PC-9 (cell line): ENCODE measurements around the gene ACE2. TPM values are rescaled to one million over a fixed set of nuclear protein-coding genes. Genes with fewer than 3 reads are reported as not detected.

Source experiments
- BruUV-seq: library from RNA; stranded (reverse); fragments of 400-500 nt; replicated peaks from 2 replicates; lab custom pipeline; 2021; lab: Mats Ljungman, UMichigan
- CTCF ChIA-PET: fragments of 300-600 bp; sonication (Branson Sonifier 250); formaldehyde crosslinking; loops from one replicate; lab custom pipeline; 2022; ENCODE audit warnings: antibody characterized with exemption; lab: Charles Lee
- POLR2A ChIA-PET: fragments of 300-600 bp; sonication (Branson Sonifier 250); formaldehyde crosslinking; loops from one replicate; lab custom pipeline; 2022; ENCODE audit warnings: antibody characterized with exemption; ENCODE audit not compliant: unreplicated experiment; lab: Charles Lee
- DNase-seq, 2 experiments: peaks; one replicate each; pipeline versions ENCODE4 v3.0.0 to v3.0.0-alpha.2; 2015 to 2022; ENCODE audit warnings: mixed read lengths in 1 of 2
- H2AFZ ChIP-seq: fragments of 200-600 bp; sonication (generic); 2 replicates; pipeline ENCODE4 v1.8.1; 2017; ENCODE audit warnings: antibody characterized with exemption
- H3F3A ChIP-seq: fragments of 200-600 bp; sonication (generic); 2 replicates; pipeline ENCODE4 v1.8.1; 2017; ENCODE audit warnings: antibody characterized with exemption, mild to moderate bottlenecking, low read depth; ENCODE audit not compliant: insufficient read depth
- H3K27ac ChIP-seq: fragments of 200-600 bp; sonication (generic); 2 replicates; pipeline ENCODE4 v1.6.1; 2016; ENCODE audit warnings: mixed run types
- H3K27me3 ChIP-seq: fragments of 200-600 bp; sonication (generic); 2 replicates; pipeline ENCODE4 v1.6.1; 2016; ENCODE audit warnings: low read depth, mixed run types; ENCODE audit not compliant: insufficient read depth
- H3K36me3 ChIP-seq: fragments of 200-600 bp; sonication (generic); 2 replicates; pipeline ENCODE4 v1.6.1; 2016; ENCODE audit warnings: low read depth, mixed run types
- H3K4me1 ChIP-seq: fragments of 200-600 bp; sonication (generic); replicated peaks from 2 replicates; pipeline ENCODE4 v1.6.1; 2016; ENCODE audit warnings: mixed run types; ENCODE audit not compliant: insufficient read depth
- H3K4me2 ChIP-seq: fragments of 200-600 bp; sonication (generic); 2 replicates; pipeline ENCODE4 v1.6.1; 2017; ENCODE audit warnings: mixed run types
- H3K4me3 ChIP-seq: fragments of 200-600 bp; sonication (generic); 2 replicates; pipeline ENCODE4 v1.6.1; 2016; ENCODE audit warnings: mixed run types
- H3K79me2 ChIP-seq: fragments of 200-600 bp; sonication (generic); 2 replicates; pipeline ENCODE4 v1.6.1; 2017; ENCODE audit warnings: low read depth, mixed run types
- H3K9me2 ChIP-seq: fragments of 200-600 bp; sonication (generic); 2 replicates; pipeline ENCODE4 v1.8.1; 2017; ENCODE audit warnings: mild to moderate bottlenecking; ENCODE audit not compliant: insufficient read depth
- H3K9me3 ChIP-seq: fragments of 200-600 bp; sonication (generic); 2 replicates; pipeline ENCODE4 v1.8.1; 2016; ENCODE audit warnings: low read depth; ENCODE audit not compliant: insufficient read depth
- H4K20me1 ChIP-seq: fragments of 200-600 bp; sonication (generic); 2 replicates; pipeline ENCODE4 v1.8.1; 2017; ENCODE audit not compliant: insufficient read depth
- EZH2 ChIP-seq: fragments of 200-600 bp; sonication (generic); IDR thresholded peaks from 2 replicates; pipeline ENCODE4 v1.8.0; 2017; ENCODE audit warnings: antibody characterized with exemption, low read depth
- intact Hi-C: fragments of 100-400 bp; cut with micrococcal nuclease; formaldehyde crosslinking; loops from one replicate; pipeline ENCODE4 v1.10.0; 2022; ENCODE audit not compliant: unreplicated experiment
- total RNA-seq: library from RNA; stranded (reverse); gene quantifications from 2 replicates; pipeline ENCODE4 v1.2.3, GENCODE V29; 2021
- TF ChIP-seq, protein P1 (sequence below): fragments of 200-600 bp; sonication (generic); conservative IDR thresholded peaks from 2 replicates; pipeline ENCODE4 v1.6.1; 2017; ENCODE audit warnings: mixed run types, antibody characterized with exemption, mild to moderate bottlenecking, moderate library complexity

ACE2 gene
- total RNA-seq, 1 experiment from 2014 or later, result 3.4 TPM

DNA sequence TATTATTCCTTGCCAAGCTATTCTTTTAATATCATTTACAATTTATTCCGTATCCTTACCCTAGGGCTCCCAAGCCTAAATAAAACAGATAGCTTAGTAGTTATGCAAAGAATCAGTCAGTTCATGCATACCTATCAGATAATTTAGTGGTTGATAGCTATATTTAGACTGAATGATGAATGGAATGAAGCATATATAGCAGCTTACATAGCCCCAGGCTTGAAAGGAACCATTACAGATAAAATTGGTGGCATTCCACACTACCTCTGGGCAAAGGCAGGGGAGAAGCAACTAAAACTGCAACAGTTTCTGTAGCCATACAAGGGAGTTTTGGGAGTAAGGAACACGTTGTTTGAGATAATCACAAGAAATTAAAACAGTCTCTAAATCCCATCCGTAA is 2.7 kb downstream of the ACE2 start:
- peak; percentile 9 to 83 for DNase-seq
- Histone ChIP-seq H3K4me3 (no peak overlapping the region), H3K4me1 (peaks cover 54% of the 10 kb centered on the region), H3K36me3 (no peaks in the 10 kb centered on the region), H3K27me3 (no peaks in the 10 kb centered on the region), H3K79me2 (no peaks in the 10 kb centered on the region), H3K27ac (peak overlapping the region; percentile 59), H3K4me2 (peak overlapping the region; percentile 54; the same call in 1 of the 2 replicates), H3K9me2 (no peaks in the 10 kb centered on the region), H2AFZ (peak overlapping the region; percentile 52; the same call in 1 of the 2 replicates), H4K20me1 (no peaks in the 10 kb centered on the region), H3K9me3 (no peaks in the 10 kb centered on the region), H3F3A (no peaks in the 10 kb centered on the region)
- POLR2A ChIA-PET, result interaction anchor here (0.6 to 0.7 kb wide), 2 partner anchors 84 to 1356 kb away, joined by 3 read pairs; no protein-coding TSS in a partner anchor
- BruUV-seq, result no TSS peak
- intact Hi-C loops, result loop anchor here (2.0 kb wide), 1 partner anchor 77 kb away; no protein-coding TSS in a partner anchor
- CTCF ChIA-PET, result no interaction called here
- TF ChIP-seq EZH2, result no peak
- TF ChIP-seq, protein P1, sequence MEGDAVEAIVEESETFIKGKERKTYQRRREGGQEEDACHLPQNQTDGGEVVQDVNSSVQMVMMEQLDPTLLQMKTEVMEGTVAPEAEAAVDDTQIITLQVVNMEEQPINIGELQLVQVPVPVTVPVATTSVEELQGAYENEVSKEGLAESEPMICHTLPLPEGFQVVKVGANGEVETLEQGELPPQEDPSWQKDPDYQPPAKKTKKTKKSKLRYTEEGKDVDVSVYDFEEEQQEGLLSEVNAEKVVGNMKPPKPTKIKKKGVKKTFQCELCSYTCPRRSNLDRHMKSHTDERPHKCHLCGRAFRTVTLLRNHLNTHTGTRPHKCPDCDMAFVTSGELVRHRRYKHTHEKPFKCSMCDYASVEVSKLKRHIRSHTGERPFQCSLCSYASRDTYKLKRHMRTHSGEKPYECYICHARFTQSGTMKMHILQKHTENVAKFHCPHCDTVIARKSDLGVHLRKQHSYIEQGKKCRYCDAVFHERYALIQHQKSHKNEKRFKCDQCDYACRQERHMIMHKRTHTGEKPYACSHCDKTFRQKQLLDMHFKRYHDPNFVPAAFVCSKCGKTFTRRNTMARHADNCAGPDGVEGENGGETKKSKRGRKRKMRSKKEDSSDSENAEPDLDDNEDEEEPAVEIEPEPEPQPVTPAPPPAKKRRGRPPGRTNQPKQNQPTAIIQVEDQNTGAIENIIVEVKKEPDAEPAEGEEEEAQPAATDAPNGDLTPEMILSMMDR, result no peak

DNA sequence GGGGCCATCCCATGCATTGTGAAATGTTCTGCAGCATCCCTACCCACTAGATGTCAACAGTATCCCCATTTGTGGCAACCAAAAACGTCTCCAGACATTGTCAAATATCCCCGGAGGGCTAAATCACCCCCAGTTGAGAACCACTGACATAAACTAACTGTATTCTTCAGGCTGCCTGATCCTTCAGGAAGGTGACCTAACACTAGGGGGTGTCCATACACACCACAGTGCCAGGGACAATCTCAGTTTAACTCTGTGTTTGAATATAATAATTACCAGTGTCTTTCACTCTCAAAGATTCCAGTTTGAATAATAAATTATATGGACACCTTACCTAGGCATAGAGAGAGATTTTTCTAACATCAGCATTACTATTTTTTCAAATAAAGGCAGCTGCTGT is 6.4 kb downstream of the ACE2 start:
- no peak overlapping the region for H3K4me2 ChIP-seq
- H3K9me3 ChIP-seq, result no peaks in the 10 kb centered on the region
- no peaks in the 10 kb centered on the region for H3K79me2 ChIP-seq
- no peaks in the 10 kb centered on the region for H3K36me3 ChIP-seq
- H4K20me1 ChIP-seq, result no peaks in the 10 kb centered on the region
- ChIA-PET CTCF (interaction anchor here (0.6 kb wide), 2 partner anchors 89 to 126 kb away, joined by 3 to 4 read pairs; no protein-coding TSS in a partner anchor), POLR2A (interaction anchor here (0.6 kb wide), 1 partner anchor 12 kb away, joined by 3 read pairs; no protein-coding TSS in a partner anchor)
- H3K9me2 ChIP-seq, result no peaks in the 10 kb centered on the region
- no TSS peak for BruUV-seq
- H3F3A ChIP-seq, result no peaks in the 10 kb centered on the region
- DNase-seq, result no peak
- intact Hi-C loops, result no loop called here
- H3K27ac ChIP-seq, result no peak overlapping the region
- no peak overlapping the region for H3K4me3 ChIP-seq
- no peaks in the 10 kb centered on the region for H3K27me3 ChIP-seq
- no peak overlapping the region for H2AFZ ChIP-seq
- H3K4me1 ChIP-seq, result peaks cover 23% of the 10 kb centered on the region
- no peak for TF ChIP-seq EZH2
- TF ChIP-seq, protein P1, result peak; percentile 48

DNA sequence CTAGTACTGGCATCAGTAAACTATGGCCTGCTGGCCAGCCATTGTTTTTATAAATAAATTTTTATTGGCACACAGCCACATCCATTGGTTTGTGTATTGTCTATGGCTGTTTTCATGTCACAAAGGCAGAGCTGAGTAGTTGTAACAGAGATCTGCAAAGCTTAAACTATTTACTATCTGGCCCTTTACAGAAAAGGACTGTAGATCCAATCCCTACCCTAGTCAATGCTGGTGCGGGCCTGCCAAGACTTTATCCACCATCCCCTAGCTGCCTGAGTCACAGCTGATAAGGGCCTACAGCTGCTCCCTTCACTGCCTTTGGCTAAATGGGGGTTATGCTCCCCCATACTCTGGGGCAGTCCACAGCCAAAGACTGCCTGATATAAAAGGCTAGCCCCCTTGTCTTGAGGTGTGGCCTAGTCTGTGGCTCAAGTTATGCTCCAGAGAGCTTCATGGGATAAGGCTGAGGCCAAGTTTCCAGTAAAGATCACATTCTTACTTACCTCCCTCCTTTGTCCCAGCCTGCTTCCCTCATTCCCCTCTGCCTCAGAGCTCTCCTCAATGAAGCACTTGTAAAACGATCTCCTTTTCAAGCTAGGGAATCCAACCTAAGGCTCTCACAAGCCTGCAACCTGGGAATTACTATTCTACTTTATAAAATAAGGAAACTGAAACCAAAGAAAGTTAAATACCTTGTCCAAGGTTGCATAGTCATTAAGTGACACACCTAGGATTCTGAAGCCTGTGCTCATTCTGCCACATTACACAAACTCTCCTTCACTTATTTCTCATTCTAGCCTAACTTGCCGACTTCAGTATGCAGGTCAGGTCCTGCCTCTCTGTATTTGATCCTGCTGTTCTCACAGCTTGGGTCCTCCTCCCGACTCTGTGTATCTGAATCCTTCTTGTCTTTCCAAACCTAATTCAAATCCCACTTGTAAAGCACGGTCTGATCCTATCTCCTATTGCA is 20.7 kb downstream of the ACE2 start:
- Histone ChIP-seq H3K36me3 (no peaks in the 10 kb centered on the region), H3K27me3 (no peaks in the 10 kb centered on the region), H3K9me2 (no peaks in the 10 kb centered on the region), H2AFZ (peak overlapping the region; percentile 46; the same call in 1 of the 2 replicates), H4K20me1 (no peaks in the 10 kb centered on the region), H3K4me2 (peak overlapping the region; percentile 36), H3K4me3 (no peak overlapping the region), H3K9me3 (no peaks in the 10 kb centered on the region), H3K79me2 (no peaks in the 10 kb centered on the region), H3K27ac (peak overlapping the region; percentile 28), H3K4me1 (0 out of 2 replicates have a peak, but pooled peaks cover 4% of the 10 kb centered on the region), H3F3A (no peaks in the 10 kb centered on the region)
- ChIA-PET POLR2A (no interaction called here), CTCF (no interaction called here)
- intact Hi-C loops, result no loop called here
- peak in 1 of 2 experiments; percentile 53 for DNase-seq
- TF ChIP-seq, protein P1, result no peak
- no peak for TF ChIP-seq EZH2
- no TSS peak for BruUV-seq
